Uterus (tissue), 4 donors: Measurements from ENCODE around the gene NR1I3. TPM values are rescaled to one million over a fixed set of nuclear protein-coding genes. Genes with fewer than 3 reads are reported as not detected.
"Not testable (repeated sequence)": the region's sequence is repeated elsewhere in the genome, so short reads cannot be mapped to it uniquely, and the experiment has no call there.

Source experiments
- DNase-seq, 2 donors: peaks; one replicate each; pipeline ENCODE4 v3.0.0-alpha.2; 2019 to 2020
- H3K27ac ChIP-seq, 2 donors: fragments of 200-600 bp; sonication (generic); 1 replicate in 1 of 2; 2 replicates in 1 of 2; pipeline ENCODE4 v1.5.1; 2016 to 2018
- H3K27me3 ChIP-seq, 2 donors: fragments of 200-600 bp; sonication (generic); one replicate each; pipeline ENCODE4 v1.5.1; 2018 to 2019; ENCODE audit warnings: control low read depth in 1 of 2
- H3K36me3 ChIP-seq, 2 donors: fragments of 200-600 bp; sonication (generic); one replicate each; pipeline ENCODE4 v1.5.1; 2019; ENCODE audit warnings: control low read depth in 1 of 2
- H3K4me1 ChIP-seq, 2 donors: fragments of 200-600 bp; sonication (generic); one replicate each; pipeline ENCODE4 v1.5.1; 2018 to 2019; ENCODE audit warnings: control low read depth in 1 of 2
- H3K4me3 ChIP-seq, 2 donors: fragments of 200-600 bp; sonication (generic); 1 replicate in 1 of 2; 2 replicates in 1 of 2; pipeline ENCODE4 v1.5.1; 2018 to 2019; ENCODE audit warnings: mild to moderate bottlenecking in 1 of 2
- H3K9me3 ChIP-seq, 2 donors: fragments of 200-600 bp; sonication (generic); one replicate each; pipeline ENCODE4 v1.5.1; 2019; ENCODE audit warnings: control low read depth in 1 of 2
- CTCF ChIP-seq, 4 experiments: fragments of 200-600 bp in 2 of 4; fragments of 450-650 bp in 2 of 4; sonication (generic) in 2 of 4; IDR thresholded peaks; one replicate each; pipeline ENCODE4 v1.5.1; 2016 to 2019; ENCODE audit warnings: antibody characterized with exemption in 4 of 4, mild to moderate bottlenecking in 2 of 4, moderate library complexity in 1 of 4
- POLR2A ChIP-seq, 2 donors: fragments of 450-650 bp; IDR thresholded peaks; one replicate each; pipeline ENCODE4 v1.6.1; 2016; ENCODE audit warnings: antibody characterized with exemption in 2 of 2, mild to moderate bottlenecking in 1 of 2, moderate library complexity in 1 of 2
- intact Hi-C: fragments of 100-400 bp; cut with DNase I; formaldehyde crosslinking; loops from one replicate; pipeline ENCODE4 v1.15.1; 2023; ENCODE audit warnings: low total_unique reads
- total RNA-seq, 4 donors: library from RNA; depleted of rRNA in 3 of 4; stranded (reverse); fragments of >200 nt in 3 of 4; gene quantifications; one replicate each; pipeline versions ENCODE4 v1.1.0 to v1.2.4, GENCODE V29; 2014 to 2023
- donor health status: DM: yes; HTN: yes; CAD: no.

Gene NR1I3
- total RNA-seq, 4 donors from 2014 or later: not detected

GRCh38 chr1:161250829-161251228 lies 12.8 kb upstream of the NR1I3 start:
- intact Hi-C loops: no loop called here
- Histone ChIP-seq H3K4me3 (no peak overlapping the region), H3K36me3 (no peaks in the 10 kb centered on the region), H3K27me3 (no peaks in the 10 kb centered on the region), H3K9me3 (no peaks in the 10 kb centered on the region), H3K27ac (no peak overlapping the region), H3K4me1 (no peaks in the 10 kb centered on the region)
- no peak for DNase-seq
- TF ChIP-seq POLR2A (IDR thresholded peaks at IDR 0.05): no peak
- TF ChIP-seq CTCF (IDR thresholded peaks at IDR 0.05): no peak

- intact Hi-C loops, H3K9me3 ChIP-seq, H3K4me1 ChIP-seq, H3K27ac ChIP-seq, DNase-seq, H3K27me3 ChIP-seq, H3K36me3 ChIP-seq, H3K4me3 ChIP-seq: not testable (repeated sequence)
Measured at GRCh38 chr1:161250100-161250499, 12.1 kb upstream of the NR1I3 start.

GRCh38 chr1:161244888-161245287 lies 6.9 kb upstream of the NR1I3 start:
- H3K36me3 ChIP-seq: no peaks in the 10 kb centered on the region
- H3K9me3 ChIP-seq: no peaks in the 10 kb centered on the region
- H3K27ac ChIP-seq: no peak overlapping the region
- intact Hi-C loops: no loop called here
- H3K27me3 ChIP-seq: no peaks in the 10 kb centered on the region
- no peak overlapping the region for H3K4me3 ChIP-seq
- DNase-seq: no peak
- no peak for TF ChIP-seq CTCF (IDR thresholded peaks at IDR 0.05)
- no peak for TF ChIP-seq POLR2A (IDR thresholded peaks at IDR 0.05)
- no peaks in the 10 kb centered on the region for H3K4me1 ChIP-seq

- no peak for DNase-seq
- TF ChIP-seq POLR2A (IDR thresholded peaks at IDR 0.05): no peak
- TF ChIP-seq CTCF (IDR thresholded peaks at IDR 0.05): no peak
- H3K27ac ChIP-seq: no peak overlapping the region
- H3K27me3 ChIP-seq: no peaks in the 10 kb centered on the region
- no peaks in the 10 kb centered on the region for H3K4me1 ChIP-seq
- intact Hi-C loops: no loop called here
- no peaks in the 10 kb centered on the region for H3K9me3 ChIP-seq
- H3K36me3 ChIP-seq: no peaks in the 10 kb centered on the region
- H3K4me3 ChIP-seq: no peak overlapping the region
Measured at GRCh38 chr1:161242313-161242712, 4.3 kb upstream of the NR1I3 start.

GRCh38 chr1:161241682-161242081 lies 3.7 kb upstream of the NR1I3 start:
- no peak overlapping the region for H3K27ac ChIP-seq
- DNase-seq: no peak
- no peaks in the 10 kb centered on the region for H3K27me3 ChIP-seq
- no peaks in the 10 kb centered on the region for H3K36me3 ChIP-seq
- no peak for TF ChIP-seq CTCF (IDR thresholded peaks at IDR 0.05)
- TF ChIP-seq POLR2A (IDR thresholded peaks at IDR 0.05): no peak
- intact Hi-C loops: no loop called here
- no peaks in the 10 kb centered on the region for H3K4me1 ChIP-seq
- no peak overlapping the region for H3K4me3 ChIP-seq
- no peaks in the 10 kb centered on the region for H3K9me3 ChIP-seq
